ENCODE results near the gene CHN2.
A peak's percentile ranks its signal among the peaks of the same experiment; 100 is the strongest.

CHN2 gene

DNA sequence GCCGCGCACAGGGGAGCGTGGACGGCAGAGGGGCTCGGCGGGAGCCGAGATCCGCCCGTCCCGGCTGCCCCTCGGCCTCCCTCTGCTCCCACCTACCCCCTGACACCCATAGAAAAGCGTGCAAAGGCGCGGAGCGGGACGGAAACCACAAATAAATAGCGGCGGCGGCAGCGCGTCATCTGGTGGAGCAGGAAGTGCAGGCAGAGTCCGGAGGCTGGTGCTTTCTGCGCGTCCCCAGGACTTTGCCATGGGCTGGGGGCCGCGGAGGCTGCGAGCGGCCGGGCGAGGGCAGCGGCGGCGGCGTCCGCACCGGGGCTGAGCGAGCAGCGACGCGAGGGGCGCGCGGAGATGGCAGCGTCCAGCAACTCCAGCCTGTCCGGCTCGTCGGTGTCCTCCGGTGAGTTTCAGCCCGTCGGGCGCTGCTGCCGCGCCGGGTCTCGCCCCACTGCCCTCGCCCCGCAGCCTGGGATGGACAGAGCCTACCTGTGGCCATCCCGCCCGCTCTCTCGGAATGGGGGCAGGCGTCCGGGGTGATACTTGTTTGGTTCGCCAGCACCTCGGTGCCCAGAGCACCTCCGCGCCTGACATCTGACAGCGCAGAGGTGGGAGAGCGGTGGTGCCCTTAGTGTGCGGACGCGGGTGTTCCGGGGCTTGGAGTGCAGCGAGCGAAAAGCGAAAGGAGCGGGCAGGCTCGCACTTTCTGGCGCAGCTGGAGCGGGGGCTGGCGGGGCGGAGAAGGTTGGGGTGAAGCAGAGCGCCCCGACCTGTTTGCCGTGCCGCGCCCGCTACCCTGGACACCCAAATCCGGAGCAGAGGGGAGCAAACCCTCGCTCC is at the start of gene CHN2:
Gene CHN2, plus strand, starts transcription at position 182 of the 834 bp plus-strand sequence.
- TF ChIP-seq, protein P1, sequence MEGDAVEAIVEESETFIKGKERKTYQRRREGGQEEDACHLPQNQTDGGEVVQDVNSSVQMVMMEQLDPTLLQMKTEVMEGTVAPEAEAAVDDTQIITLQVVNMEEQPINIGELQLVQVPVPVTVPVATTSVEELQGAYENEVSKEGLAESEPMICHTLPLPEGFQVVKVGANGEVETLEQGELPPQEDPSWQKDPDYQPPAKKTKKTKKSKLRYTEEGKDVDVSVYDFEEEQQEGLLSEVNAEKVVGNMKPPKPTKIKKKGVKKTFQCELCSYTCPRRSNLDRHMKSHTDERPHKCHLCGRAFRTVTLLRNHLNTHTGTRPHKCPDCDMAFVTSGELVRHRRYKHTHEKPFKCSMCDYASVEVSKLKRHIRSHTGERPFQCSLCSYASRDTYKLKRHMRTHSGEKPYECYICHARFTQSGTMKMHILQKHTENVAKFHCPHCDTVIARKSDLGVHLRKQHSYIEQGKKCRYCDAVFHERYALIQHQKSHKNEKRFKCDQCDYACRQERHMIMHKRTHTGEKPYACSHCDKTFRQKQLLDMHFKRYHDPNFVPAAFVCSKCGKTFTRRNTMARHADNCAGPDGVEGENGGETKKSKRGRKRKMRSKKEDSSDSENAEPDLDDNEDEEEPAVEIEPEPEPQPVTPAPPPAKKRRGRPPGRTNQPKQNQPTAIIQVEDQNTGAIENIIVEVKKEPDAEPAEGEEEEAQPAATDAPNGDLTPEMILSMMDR (conservative IDR thresholded peaks at IDR 0.05), result no peak
- H3K27ac ChIP-seq, result peak within 1 kb of the TSS; percentile 85

DNA sequence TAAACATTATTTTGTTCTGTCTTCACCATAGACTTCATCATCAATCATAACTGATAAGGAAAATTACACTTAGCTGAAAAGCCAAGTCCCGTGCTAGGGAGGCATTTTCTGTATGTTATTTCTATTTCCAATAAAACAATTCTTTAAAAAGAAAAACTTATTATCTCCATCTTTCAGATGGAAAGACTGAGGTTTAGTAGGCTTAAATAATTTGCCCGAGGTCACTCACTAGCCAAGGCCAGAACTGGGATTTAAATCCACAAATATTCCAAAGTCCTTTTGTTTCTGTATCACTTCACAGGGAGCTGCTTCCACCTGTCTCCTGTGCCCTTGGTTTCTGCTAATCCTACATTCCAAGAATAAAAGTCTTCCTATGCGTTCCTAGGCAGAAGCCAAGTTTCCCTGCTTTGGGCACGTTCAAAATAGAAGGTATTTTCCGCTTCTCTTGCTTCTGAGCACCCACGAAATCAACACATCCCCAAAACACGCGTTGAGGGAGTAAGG is 49.0 kb upstream of the CHN2 start:
- TF ChIP-seq, protein P1 (conservative IDR thresholded peaks at IDR 0.05), result no peak
- H3K27ac ChIP-seq, result no peak overlapping the region

DNA sequence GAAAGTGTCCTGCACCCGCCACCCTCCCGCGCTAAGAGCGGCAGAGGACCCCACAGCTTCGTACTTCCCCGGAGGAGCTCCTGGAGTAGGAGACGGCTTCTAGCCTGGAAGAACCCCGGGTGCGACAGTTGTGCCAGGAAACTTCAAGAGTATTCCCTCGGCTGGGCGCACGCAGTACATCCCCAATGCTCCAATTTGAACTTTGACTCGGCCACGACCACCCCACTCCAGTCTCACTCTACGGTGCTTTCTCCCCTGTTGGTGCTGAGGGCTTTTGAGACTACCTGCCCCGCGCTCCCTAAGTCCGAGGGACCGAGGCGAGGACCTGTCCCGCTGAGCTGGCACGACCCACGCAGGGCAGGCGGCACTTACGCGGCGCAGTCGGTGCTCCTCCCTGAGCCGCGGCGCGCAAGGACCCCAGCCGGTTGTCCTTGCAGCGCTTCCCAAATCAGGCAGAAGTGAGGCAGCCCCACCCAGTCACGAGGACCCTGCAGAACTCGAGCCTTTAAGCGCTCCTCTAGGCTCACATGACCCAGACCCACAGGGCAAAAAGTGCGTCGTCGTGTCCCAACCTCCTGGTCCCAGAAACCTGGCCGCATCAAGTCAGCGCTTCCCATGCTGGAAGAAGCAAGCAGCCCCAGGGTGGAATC is 48.4 kb upstream of the CHN2 start, which contains the start of gene CPVL:
Gene CPVL, minus strand, starts transcription at position 481 of the 650 bp plus-strand sequence. CDS start 25,476 bp downstream, outside the sequence.
- peak within 1 kb of the TSS; percentile 38; the same call in 1 of the 2 replicates for H3K27ac ChIP-seq
- TF ChIP-seq, protein P1 (conservative IDR thresholded peaks at IDR 0.05), result no peak

DNA sequence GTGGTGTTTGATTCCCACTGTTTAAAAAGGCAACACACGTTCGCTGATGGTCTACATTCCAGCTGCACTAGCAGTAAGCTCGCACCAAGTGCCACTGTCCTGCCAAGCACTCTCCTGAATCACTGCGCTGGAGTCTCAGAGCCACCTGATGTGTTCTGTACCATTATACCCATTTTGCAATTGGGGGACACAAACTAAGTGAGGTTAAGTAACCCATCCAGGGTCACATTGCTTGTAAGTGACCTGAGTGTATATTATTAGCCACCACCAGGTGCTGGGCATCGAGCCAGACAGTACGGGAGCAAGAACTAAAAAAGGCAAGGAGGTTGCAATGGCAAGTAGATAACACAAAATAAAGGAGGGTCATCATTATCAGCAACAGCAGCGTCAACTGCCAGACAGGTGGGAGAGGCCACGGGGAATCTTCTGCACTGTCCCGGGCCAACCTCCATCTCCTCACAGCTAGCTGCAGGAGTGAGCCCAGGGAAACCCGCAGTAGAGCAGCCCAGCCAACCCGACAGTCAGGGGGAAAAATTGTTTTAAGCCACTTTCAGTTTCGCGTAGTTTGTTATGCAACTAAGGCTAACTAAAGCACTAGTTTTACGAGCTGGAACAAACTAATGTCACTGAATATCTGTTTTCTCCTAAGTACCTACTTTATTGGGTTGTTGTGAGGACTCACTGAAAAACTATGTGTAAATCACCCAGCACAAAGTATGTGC is 47.5 kb upstream of the CHN2 start:
- peak overlapping the region; percentile 38; the same call in 1 of the 2 replicates for H3K27ac ChIP-seq
- TF ChIP-seq, protein P1 (conservative IDR thresholded peaks at IDR 0.05), result 0 out of 2 replicates have a peak, but pooled peaks have one; percentile 24

DNA sequence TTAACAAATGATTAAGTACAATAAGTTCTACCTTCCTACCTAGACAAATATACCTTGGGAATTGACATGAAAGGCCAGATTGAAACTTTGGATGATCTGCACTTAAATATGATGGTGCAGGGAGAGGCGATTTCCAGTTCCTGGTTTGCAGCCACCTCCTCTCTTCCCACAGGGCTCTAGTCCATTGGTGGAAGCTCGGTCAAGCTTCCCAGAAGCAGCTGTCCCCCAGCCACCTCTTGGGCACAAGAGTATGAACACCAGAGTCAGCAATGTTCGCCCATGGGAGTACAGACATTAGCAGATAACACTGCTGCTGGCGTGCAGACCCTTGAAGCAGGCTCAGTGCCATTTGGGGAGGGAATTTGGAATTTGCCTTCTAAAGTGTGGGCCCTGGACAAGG is 46.8 kb upstream of the CHN2 start:
- TF ChIP-seq, protein P1 (conservative IDR thresholded peaks at IDR 0.05), result no peak
- peak overlapping the region; percentile 38 for H3K27ac ChIP-seq

DNA sequence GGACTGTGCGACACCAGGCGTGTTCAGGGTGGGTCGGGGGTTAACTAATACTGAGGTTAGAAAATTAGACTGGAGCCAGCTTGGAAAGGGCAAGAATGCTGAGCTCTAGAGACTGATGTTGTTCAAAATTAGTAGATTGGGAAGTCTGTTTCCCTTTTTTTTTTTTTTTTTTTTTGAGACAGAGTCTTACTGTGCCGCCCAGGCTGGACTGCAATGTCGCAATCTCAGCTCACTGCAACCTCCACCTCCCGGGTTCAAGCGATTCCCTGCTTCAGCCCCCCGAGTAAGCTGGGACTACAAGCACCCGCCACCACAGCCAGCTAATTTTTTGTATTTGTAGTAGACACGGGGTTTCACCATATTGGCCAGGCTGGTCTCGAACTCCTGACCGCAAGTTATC is 45.5 kb upstream of the CHN2 start:
- no peak overlapping the region for H3K27ac ChIP-seq
- TF ChIP-seq, protein P1 (conservative IDR thresholded peaks at IDR 0.05), result no peak

Measured in VCaP (cell line).